Kidney (tissue), 14 donors: ENCODE measurements around the gene CDH13. TPM values are rescaled to one million over a fixed set of nuclear protein-coding genes. Genes with fewer than 3 reads are reported as not detected.

Source experiments
- DNase-seq, 5 donors: peaks; one replicate each; pipeline ENCODE4 v3.0.0-alpha.2; 2013 to 2020
- FAIRE-seq: peaks from 2 replicates; lab custom pipeline; 2012; peaks lifted over from hg19 to GRCh38; lab: Jason Lieb, UNC
- H3K27ac ChIP-seq, 2 donors: one replicate each; pipeline ENCODE4 v1.7.0; 2013; ENCODE audit warnings: low read depth in 2 of 2, low read length in 2 of 2, inconsistent platforms in 1 of 2
- H3K27me3 ChIP-seq: one replicate; pipeline ENCODE4 v1.7.1; 2013; ENCODE audit warnings: low read length, inconsistent platforms; ENCODE audit not compliant: control insufficient read depth, insufficient read depth
- H3K36me3 ChIP-seq, 3 donors: one replicate each; pipeline versions ENCODE4 v1.7.0 to v1.7.1; 2013; ENCODE audit warnings: low read length in 3 of 3, control low read depth in 1 of 3, inconsistent platforms in 1 of 3; ENCODE audit not compliant: insufficient read depth in 3 of 3, control insufficient read depth in 2 of 3
- H3K4me1 ChIP-seq, 3 donors: one replicate each; pipeline versions ENCODE4 v1.7.0 to v1.7.1; 2013; ENCODE audit warnings: low read length in 3 of 3, inconsistent platforms in 1 of 3, low read depth in 1 of 3; ENCODE audit not compliant: control insufficient read depth in 2 of 3, insufficient read depth in 2 of 3
- H3K4me3 ChIP-seq, 3 donors: one replicate each; pipeline versions ENCODE4 v1.7.0 to v1.8.1; 2013; ENCODE audit warnings: low read length in 3 of 3, control low read depth in 1 of 3, inconsistent platforms in 1 of 3
- H3K9ac ChIP-seq, 3 donors: one replicate each; pipeline versions ENCODE4 v1.7.0 to v1.7.1; 2013; ENCODE audit warnings: low read length in 3 of 3, control low read depth in 1 of 3, inconsistent platforms in 1 of 3
- H3K9me3 ChIP-seq, 3 donors: one replicate each; pipeline versions ENCODE4 v1.7.0 to v1.7.1; 2013; ENCODE audit warnings: low read length in 3 of 3, control low read depth in 1 of 3, inconsistent platforms in 1 of 3; ENCODE audit not compliant: control insufficient read depth in 2 of 3, insufficient read depth in 1 of 3
- CTCF ChIP-seq: IDR thresholded peaks from 3 replicates; pipeline ENCODE4 v1.5.1; 2012; ENCODE audit warnings: mild to moderate bottlenecking, moderate library complexity, borderline replicate concordance; ENCODE audit not compliant: insufficient read depth; ENCODE audit errors: extremely low read depth
- intact Hi-C: fragments of 100-400 bp; cut with DNase I; formaldehyde crosslinking; loops from one replicate; pipeline ENCODE4 v1.11.1; 2022
- polyA plus RNA-seq: library from polyadenylated mRNA; stranded (reverse); fragments of 350-450 nt; fragmentation: Illumina TruSeq; extraction: RNeasy Lipid Tissue Mini Kit (QIAGEN cat#74804); gene quantifications from one replicate; pipeline ENCODE4 v1.2.3, GENCODE V29; 2014; ENCODE audit warnings: low read depth, low replicate concordance; ENCODE audit not compliant: insufficient read depth
- total RNA-seq: library from RNA; stranded (reverse); fragmentation: NEBNext Ultra II Directional; extraction: Animal tissue kit (Norgen Biotek cat#: 25700); gene quantifications from one replicate; pipeline ENCODE4 v1.2.1, GENCODE V29; 2021
- donor health status: control.
- donor health status: control.
- donor health status: control.
- donor health status: control.
- donor health status: control.
- donor health status: DM: yes; HTN: yes; CAD: no.
- donor health status: Normal renal cell carcinoma (clear cell type).

CDH13 gene
- total and polyA plus RNA-seq, 2 donors from 2014 or later = 4.8 to 13.8 TPM

DNA sequence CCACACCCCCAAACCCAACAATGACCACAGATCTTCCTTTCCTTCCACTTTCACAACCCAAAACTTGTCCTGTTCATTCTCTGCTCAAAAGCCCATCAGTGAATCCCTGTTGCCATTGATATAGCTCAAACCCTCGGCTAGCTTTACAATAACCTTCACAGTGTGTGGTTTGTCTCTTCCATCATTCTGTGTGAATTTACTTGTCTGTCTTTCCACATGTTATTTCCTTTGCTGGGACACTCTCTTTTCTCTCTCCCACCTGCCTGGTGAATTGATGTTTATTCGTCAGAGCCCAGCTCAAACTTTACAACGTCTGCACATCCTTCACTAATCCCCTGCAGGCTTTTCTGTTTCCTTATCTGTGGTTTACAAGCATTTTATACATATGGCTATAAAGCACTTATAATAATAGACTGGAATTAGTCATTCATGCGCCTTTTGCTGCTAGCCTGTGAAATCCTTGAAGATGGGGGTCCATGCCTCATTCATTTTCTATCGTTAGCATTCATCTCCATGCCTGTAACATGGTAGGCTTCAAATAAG is 114.4 kb downstream of the CDH13 start:
- intact Hi-C loops = no loop called here
- no peak for FAIRE-seq
- Histone ChIP-seq H3K9me3 (peaks cover 0 to 2% (median 0%) of the 10 kb centered on the region in 3 donors), H3K27ac (no peak overlapping the region), H3K4me1 (no peaks in the 10 kb centered on the region), H3K36me3 (no peaks in the 10 kb centered on the region), H3K4me3 (no peak overlapping the region), H3K9ac (no peak overlapping the region), H3K27me3 (no peaks in the 10 kb centered on the region)
- TF ChIP-seq CTCF = no peak
- no peak for DNase-seq

- DNase-seq (no peak), FAIRE-seq (no peak)
- peaks cover 0 to 2% (median 0%) of the 10 kb centered on the region in 3 donors for H3K9me3 ChIP-seq
- TF ChIP-seq CTCF = no peak
- H3K27ac ChIP-seq = no peak overlapping the region
- no peaks in the 10 kb centered on the region for H3K36me3 ChIP-seq
- H3K27me3 ChIP-seq = no peaks in the 10 kb centered on the region
- no peak overlapping the region for H3K9ac ChIP-seq
- no peak overlapping the region for H3K4me3 ChIP-seq
- peaks cover 0 to 10% (median 0%) of the 10 kb centered on the region in 3 donors for H3K4me1 ChIP-seq
- intact Hi-C loops = no loop called here
These were observed 118.2 kb downstream of the CDH13 start for GRCh38 chr16:82744958-82745357.

GRCh38 chr16:82748026-82748425 is 121.3 kb downstream of the CDH13 start:
- Histone ChIP-seq H3K9ac (no peak overlapping the region), H3K27me3 (no peaks in the 10 kb centered on the region), H3K4me1 (peaks cover 0 to 10% (median 0%) of the 10 kb centered on the region in 3 donors), H3K4me3 (peak overlapping the region in 1 of 3 donors; percentile 1), H3K36me3 (no peaks in the 10 kb centered on the region), H3K27ac (peak overlapping the region in 1 of 2 donors; percentile 14), H3K9me3 (no peaks in the 10 kb centered on the region)
- FAIRE-seq (no peak), DNase-seq (peak in 1 of 5 donors; percentile 50)
- TF ChIP-seq CTCF = peak; percentile 11
- intact Hi-C loops = no loop called here
